MM.1S (cell line): ENCODE data around the gene RTN4RL1.

ENCODE experiments used
- DNase-seq: peaks from one replicate; pipeline ENCODE4 v3.0.0-alpha.2; 2015
- H2AFZ ChIP-seq: fragments of 300-600 bp; sonication (generic); 2 replicates; pipeline ENCODE4 v1.6.0; 2016; ENCODE audit warnings: antibody characterized with exemption, low read length
- H3F3A ChIP-seq: fragments of 300-600 bp; sonication (generic); 2 replicates; pipeline ENCODE4 v1.6.1; 2016; ENCODE audit warnings: mild to moderate bottlenecking, antibody characterized with exemption, low read length, moderate library complexity, mixed read lengths; ENCODE audit not compliant: insufficient read depth
- H3K27ac ChIP-seq: fragments of 300-600 bp; sonication (generic); 2 replicates; pipeline ENCODE4 v1.5.1; 2016; ENCODE audit warnings: mild to moderate bottlenecking, low read length
- H3K27me3 ChIP-seq: fragments of 300-600 bp; sonication (generic); replicated peaks from 2 replicates; pipeline ENCODE4 v1.6.0; 2016; ENCODE audit warnings: low read length; ENCODE audit not compliant: insufficient read depth
- H3K36me3 ChIP-seq: fragments of 300-600 bp; sonication (generic); replicated peaks from 2 replicates; pipeline ENCODE4 v1.6.1; 2016; ENCODE audit warnings: mild to moderate bottlenecking, low read length, mixed read lengths; ENCODE audit not compliant: insufficient read depth
- H3K4me1 ChIP-seq: fragments of 300-600 bp; sonication (generic); 2 replicates; pipeline ENCODE4 v1.6.1; 2016; ENCODE audit warnings: low read length, mixed read lengths
- H3K4me2 ChIP-seq: fragments of 300-600 bp; sonication (generic); 2 replicates; pipeline ENCODE4 v1.6.0; 2016; ENCODE audit warnings: low read depth, low read length
- H3K4me3 ChIP-seq: fragments of 300-600 bp; sonication (generic); 2 replicates; pipeline ENCODE4 v1.5.1; 2016; ENCODE audit warnings: low read length, mixed read lengths
- H3K79me2 ChIP-seq: fragments of 300-600 bp; sonication (generic); 2 replicates; pipeline ENCODE4 v1.6.1; 2016; ENCODE audit warnings: mixed run types, low read length, mixed read lengths
- H3K9ac ChIP-seq: fragments of 300-600 bp; sonication (generic); 2 replicates; pipeline ENCODE4 v1.6.1; 2016; ENCODE audit warnings: low read length, mixed read lengths
- H3K9me2 ChIP-seq: fragments of 300-600 bp; sonication (generic); replicated peaks from 2 replicates; pipeline ENCODE4 v1.6.1; 2016; ENCODE audit warnings: mild to moderate bottlenecking, low read length, mixed read lengths; ENCODE audit not compliant: insufficient read depth
- H3K9me3 ChIP-seq: fragments of 300-600 bp; sonication (generic); replicated peaks from 2 replicates; pipeline ENCODE4 v1.6.1; 2016; ENCODE audit warnings: mild to moderate bottlenecking, low read length, mixed read lengths; ENCODE audit not compliant: insufficient read depth
- H4K20me1 ChIP-seq: fragments of 300-600 bp; sonication (generic); 2 replicates; pipeline ENCODE4 v1.6.1; 2016; ENCODE audit warnings: mild to moderate bottlenecking, low read length, moderate library complexity, mixed read lengths; ENCODE audit not compliant: insufficient read depth
- CTCF ChIP-seq: fragments of 300-600 bp; sonication (generic); IDR thresholded peaks from 2 replicates; pipeline ENCODE4 v1.5.1; 2016; ENCODE audit warnings: antibody characterized with exemption, low read length, mixed read lengths
- EZH2 ChIP-seq: fragments of 300-600 bp; sonication (generic); optimal IDR thresholded peaks from 2 replicates; pipeline ENCODE3; 2017; ENCODE audit warnings: low read depth, mild to moderate bottlenecking, antibody characterized with exemption, low read length, mixed read lengths
- EZH2phosphoT487 ChIP-seq: fragments of 300-600 bp; sonication (generic); IDR thresholded peaks from 2 replicates; pipeline ENCODE4 v1.6.1; 2018; ENCODE audit warnings: antibody characterized with exemption, low read length

The RTN4RL1 gene

GRCh38 chr17:1999557-2000251 lies 25.4 kb downstream of the RTN4RL1 start:
- H3K4me1 ChIP-seq: peaks cover 8% of the 10 kb centered on the region; the same call in 1 of the 2 replicates
- H3F3A ChIP-seq: no peaks in the 10 kb centered on the region

GRCh38 chr17:1997927-1998742 lies 27.0 kb downstream of the RTN4RL1 start:
- peaks cover 8% of the 10 kb centered on the region; the same call in 1 of the 2 replicates for H3K4me1 ChIP-seq
- H4K20me1 ChIP-seq: no peaks in the 10 kb centered on the region
- no peaks in the 10 kb centered on the region for H3K9me2 ChIP-seq
- TF ChIP-seq EZH2phosphoT487 (no peak), CTCF (no peak), EZH2 (no peak)
- H2AFZ ChIP-seq: no peak overlapping the region
- no peak overlapping the region for H3K9ac ChIP-seq
- H3K9me3 ChIP-seq: no peaks in the 10 kb centered on the region
- peaks cover 40% of the 10 kb centered on the region for H3K27me3 ChIP-seq
- H3K27ac ChIP-seq: no peak overlapping the region
- no peaks in the 10 kb centered on the region for H3F3A ChIP-seq
- H3K4me2 ChIP-seq: no peak overlapping the region
- DNase-seq: no peak
- H3K79me2 ChIP-seq: no peaks in the 10 kb centered on the region
- H3K4me3 ChIP-seq: no peak overlapping the region
- no peaks in the 10 kb centered on the region for H3K36me3 ChIP-seq

More at GRCh38 chr17:1999557-2000251, 25.4 kb downstream of the RTN4RL1 start:
- Histone ChIP-seq H3K9me3 (no peaks in the 10 kb centered on the region), H3K9ac (no peak overlapping the region), H3K27ac (no peak overlapping the region), H3K79me2 (no peaks in the 10 kb centered on the region), H3K27me3 (peaks cover 38% of the 10 kb centered on the region), H3K4me3 (no peak overlapping the region), H4K20me1 (no peaks in the 10 kb centered on the region), H3K4me2 (peak overlapping the region; percentile 1; the same call in 1 of the 2 replicates), H2AFZ (0 out of 2 replicates have a peak overlapping the region, but pooled peaks have one; percentile 2), H3K9me2 (no peaks in the 10 kb centered on the region), H3K36me3 (no peaks in the 10 kb centered on the region)
- no peak for TF ChIP-seq EZH2phosphoT487
- no peak for TF ChIP-seq CTCF
- TF ChIP-seq EZH2: no peak
- DNase-seq: peak; percentile 79

GRCh38 chr17:1997289-1997926 lies 27.7 kb downstream of the RTN4RL1 start:
- TF ChIP-seq CTCF (no peak), EZH2phosphoT487 (no peak), EZH2 (no peak)
- Histone ChIP-seq H3K4me3 (no peak overlapping the region), H2AFZ (no peak overlapping the region), H3K36me3 (no peaks in the 10 kb centered on the region), H3K27ac (no peak overlapping the region), H3K4me1 (peaks cover 8% of the 10 kb centered on the region; the same call in 1 of the 2 replicates), H3K79me2 (no peaks in the 10 kb centered on the region), H3K4me2 (no peak overlapping the region), H3K9me3 (no peaks in the 10 kb centered on the region), H3K9me2 (no peaks in the 10 kb centered on the region), H4K20me1 (no peaks in the 10 kb centered on the region), H3K9ac (no peak overlapping the region), H3K27me3 (peaks cover 41% of the 10 kb centered on the region), H3F3A (no peaks in the 10 kb centered on the region)
- no peak for DNase-seq
